Measurements from ENCODE around the gene DUOX1. TPM values are rescaled to one million over a fixed set of nuclear protein-coding genes. Genes with fewer than 3 reads are reported as not detected.

DUOX1 gene
- under 0.01 TPM in 1 of 2 replicates, not detected in the other for total RNA-seq

DNA sequence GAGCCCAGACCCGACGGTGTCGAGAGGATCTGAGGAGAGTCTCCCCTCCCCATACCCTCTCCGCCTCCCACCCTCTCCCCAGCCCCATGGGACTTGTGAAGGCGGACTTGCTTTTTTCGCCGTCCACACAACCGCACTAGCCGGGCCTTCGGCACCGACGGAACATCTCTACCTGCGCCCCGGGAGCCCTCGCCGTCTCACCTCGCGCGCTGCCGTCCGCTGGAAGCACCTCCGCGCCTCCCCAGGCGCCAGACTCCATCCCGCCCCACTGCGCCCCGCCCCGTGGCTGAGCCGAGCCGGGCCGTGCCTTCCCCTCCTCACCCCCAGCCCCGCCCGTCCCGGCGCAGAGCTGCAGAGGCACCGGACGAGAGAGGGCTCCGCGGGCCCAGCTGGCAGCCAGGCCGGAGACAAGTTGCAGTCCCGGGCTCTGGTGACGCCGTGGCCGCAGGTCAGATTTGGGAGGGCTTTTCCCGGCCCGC, at the start of gene DUOX1, which contains the start of gene DUOXA1:
TSS of gene DUOX1 (plus strand) at position 344 of the 479 bp plus-strand sequence. CDS start 1,973 bp downstream, outside the sequence.
TSS of gene DUOXA1 (minus strand) at position 229 of the 479 bp plus-strand sequence. CDS start 6,865 bp downstream, outside the sequence.

DNA sequence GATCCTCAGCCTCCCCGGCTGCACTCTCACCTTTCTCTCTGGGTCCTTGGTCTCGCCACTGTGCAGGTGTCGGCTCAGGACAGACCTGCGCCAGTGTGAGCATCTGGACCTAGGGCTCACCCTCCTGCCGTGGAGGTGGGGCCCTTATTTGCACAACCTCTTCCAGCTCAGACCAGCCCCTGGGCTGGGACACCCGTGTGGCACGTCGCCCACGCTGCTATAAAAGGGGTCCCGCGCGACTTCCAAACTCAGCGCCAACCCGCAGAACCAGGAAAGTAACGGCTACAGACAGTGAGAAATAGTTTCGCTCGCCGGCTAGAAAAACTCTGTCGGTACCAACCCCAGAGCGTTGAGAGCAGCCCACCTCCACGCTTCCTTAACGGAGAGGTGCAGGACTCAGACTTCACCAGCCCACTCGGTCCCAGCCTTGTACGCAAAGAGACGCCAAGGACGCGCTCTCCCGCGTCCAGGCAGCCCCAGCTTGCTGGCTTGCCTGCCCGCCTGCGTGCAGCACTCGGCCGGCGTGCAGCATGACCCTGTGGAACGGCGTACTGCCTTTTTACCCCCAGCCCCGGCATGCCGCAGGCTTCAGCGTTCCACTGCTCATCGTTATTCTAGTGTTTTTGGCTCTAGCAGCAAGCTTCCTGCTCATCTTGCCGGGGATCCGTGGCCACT, 15.6 kb upstream of the DUOX1 start, which contains the start of the genes DUOX2 and DUOXA2:
TSS of gene DUOX2 (minus strand) at position 97 of the 675 bp plus-strand sequence. CDS start 761 bp downstream, outside the sequence.
TSS of gene DUOXA2 (plus strand) at position 251 of the 675 bp plus-strand sequence. CDS start at position 531, 280 bp downstream.

DNA sequence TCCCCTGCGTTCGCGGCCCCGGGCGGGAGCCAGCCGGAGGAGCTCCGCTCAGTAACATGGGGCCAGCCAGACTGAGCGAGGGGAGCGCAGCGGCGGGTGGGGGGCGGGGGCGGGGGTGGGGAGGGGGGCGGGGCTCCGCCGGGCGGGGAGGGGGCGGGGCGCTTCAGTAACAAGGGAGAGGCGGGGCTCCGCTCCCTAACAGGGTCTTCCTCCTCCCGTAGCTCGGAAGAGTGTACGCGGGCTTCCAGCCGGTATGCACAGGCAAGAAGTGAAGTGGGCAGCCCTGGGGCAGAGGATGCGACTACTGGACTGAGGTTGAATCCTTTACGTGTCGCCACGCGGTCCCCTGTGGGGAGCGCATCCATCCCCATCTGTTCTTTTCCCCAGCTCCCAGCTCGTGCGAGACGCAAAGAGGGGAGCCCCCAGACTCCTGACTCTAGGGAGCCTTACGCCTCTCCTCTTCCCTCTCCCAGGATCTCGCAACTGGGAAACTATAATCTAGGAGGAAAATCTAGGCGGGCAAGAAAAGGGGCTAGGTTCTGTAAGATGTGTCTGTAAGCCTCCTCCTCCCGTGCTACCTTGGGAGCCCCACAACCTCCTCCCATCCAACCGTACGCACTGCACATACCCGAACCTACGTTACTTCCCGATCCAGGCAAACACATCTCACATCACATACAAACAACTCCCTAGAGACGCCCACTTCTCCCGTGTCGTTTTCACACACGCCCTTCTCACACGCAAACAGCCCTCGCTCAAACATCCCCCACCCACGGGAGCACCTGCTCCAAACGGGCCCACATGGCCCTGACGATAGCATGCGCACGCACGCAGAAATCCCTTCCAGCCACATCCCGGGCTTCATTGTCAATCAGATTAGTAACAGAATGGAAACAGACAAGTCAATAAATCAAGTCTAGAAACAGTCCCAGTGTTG, 58.4 kb downstream of the DUOX1 start, which contains the start of gene SHF:
TSS of gene SHF (minus strand) at position 73 of the 937 bp plus-strand sequence. CDS start at position 58, 15 bp downstream.

Other genes starting within 250 kb of the DUOX1 start
- gene TERB2, start 173.3 kb upstream of the DUOX1 start, total RNA-seq = not detected in 2 replicates
- 28.1 and 30.8 TPM in 2 replicates for gene SORD, start 106.8 kb upstream of the DUOX1 start, total RNA-seq
- gene DUOX2, start 15.8 kb upstream of the DUOX1 start, total RNA-seq = not detected in 2 replicates
- not detected in 2 replicates for gene DUOXA2, start 15.7 kb upstream of the DUOX1 start, total RNA-seq
- 0.50 TPM in 1 of 2 replicates, not detected in the other for gene DUOXA1, start 115 bp upstream of the DUOX1 start, total RNA-seq
- 1.3 and 3.0 TPM in 2 replicates for gene SHF, start 58.0 kb downstream of the DUOX1 start, total RNA-seq
- gene SLC28A2, start 122.2 kb downstream of the DUOX1 start, total RNA-seq = not detected in 2 replicates
- 0.15 TPM in 1 of 2 replicates, not detected in the other for gene GATM, start 248.6 kb downstream of the DUOX1 start, total RNA-seq

All from bronchus fibroblast of lung (primary cell).